ENCODE results near the gene TFCP2L1. TPM values are rescaled to one million over a fixed set of nuclear protein-coding genes. Genes with fewer than 3 reads are reported as not detected.

TFCP2L1 gene
- total RNA-seq, 1 donor from 2014 or later, result 0.54 TPM

DNA sequence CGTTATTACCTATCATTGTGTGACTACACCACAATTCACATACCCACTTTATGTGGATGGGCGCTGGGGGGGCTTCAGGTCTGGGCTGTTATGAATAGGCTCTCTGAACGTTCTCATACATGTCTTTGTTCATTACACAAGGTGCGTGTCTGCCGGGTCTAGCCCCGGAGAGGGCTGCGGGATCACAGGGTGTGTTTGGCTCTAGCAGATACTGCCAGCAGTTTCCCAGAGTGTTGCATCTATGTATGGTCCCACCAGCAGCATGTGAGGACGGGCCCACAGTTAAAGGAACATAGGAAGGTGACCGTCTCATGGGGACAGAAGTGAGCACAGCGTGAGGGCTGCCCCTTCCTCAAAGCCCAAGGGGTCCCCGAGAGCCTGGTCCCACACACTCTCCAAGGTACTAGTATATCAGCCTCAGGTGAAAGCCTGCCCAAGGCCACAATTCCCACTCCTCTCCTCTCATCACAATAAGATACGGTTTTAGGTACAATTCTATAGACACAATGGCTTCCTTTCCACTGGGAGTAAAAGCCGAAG lies 48.8 kb downstream of the TFCP2L1 start:
- Mint-ChIP-seq H3K36me3 (no peaks in the 10 kb centered on the region), H3K27ac (no peak overlapping the region), H3K9me3 (no peaks in the 10 kb centered on the region), H3K27me3 (ENCODE audit: low read depth) (peaks cover 9% of the 10 kb centered on the region), H3K4me1 (no peaks in the 10 kb centered on the region), H3K4me3 (no peak overlapping the region)
- DNase-seq (ENCODE audit: low spot score in 2 of 2, unreplicated experiment in 2 of 2), result no peak
- TF ChIP-seq, protein P1, sequence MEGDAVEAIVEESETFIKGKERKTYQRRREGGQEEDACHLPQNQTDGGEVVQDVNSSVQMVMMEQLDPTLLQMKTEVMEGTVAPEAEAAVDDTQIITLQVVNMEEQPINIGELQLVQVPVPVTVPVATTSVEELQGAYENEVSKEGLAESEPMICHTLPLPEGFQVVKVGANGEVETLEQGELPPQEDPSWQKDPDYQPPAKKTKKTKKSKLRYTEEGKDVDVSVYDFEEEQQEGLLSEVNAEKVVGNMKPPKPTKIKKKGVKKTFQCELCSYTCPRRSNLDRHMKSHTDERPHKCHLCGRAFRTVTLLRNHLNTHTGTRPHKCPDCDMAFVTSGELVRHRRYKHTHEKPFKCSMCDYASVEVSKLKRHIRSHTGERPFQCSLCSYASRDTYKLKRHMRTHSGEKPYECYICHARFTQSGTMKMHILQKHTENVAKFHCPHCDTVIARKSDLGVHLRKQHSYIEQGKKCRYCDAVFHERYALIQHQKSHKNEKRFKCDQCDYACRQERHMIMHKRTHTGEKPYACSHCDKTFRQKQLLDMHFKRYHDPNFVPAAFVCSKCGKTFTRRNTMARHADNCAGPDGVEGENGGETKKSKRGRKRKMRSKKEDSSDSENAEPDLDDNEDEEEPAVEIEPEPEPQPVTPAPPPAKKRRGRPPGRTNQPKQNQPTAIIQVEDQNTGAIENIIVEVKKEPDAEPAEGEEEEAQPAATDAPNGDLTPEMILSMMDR (IDR thresholded peaks at IDR 0.05; ENCODE audit: unreplicated experiment), result no peak

DNA sequence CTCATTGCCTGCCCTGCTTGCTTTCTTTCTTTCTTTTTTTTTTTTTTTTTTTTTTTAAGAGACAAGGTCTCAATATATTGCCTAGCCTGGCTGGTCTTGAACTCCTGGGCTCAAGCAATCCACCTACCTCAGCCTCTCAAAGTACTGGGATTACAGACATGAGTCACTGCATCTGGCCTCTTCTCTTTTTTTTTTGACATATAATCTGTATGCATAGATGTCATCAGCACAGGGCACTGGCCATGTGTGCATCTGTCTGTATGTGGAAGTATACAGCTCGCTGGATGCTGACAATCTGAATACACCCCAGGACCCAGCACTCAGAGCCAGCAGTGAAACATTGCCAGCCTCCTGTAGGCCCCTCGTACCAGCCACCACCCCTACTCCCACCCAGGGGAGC lies 49.5 kb downstream of the TFCP2L1 start:
- Mint-ChIP-seq H3K27ac (no peak overlapping the region), H3K27me3 (ENCODE audit: low read depth) (peaks cover 9% of the 10 kb centered on the region), H3K9me3 (no peaks in the 10 kb centered on the region), H3K36me3 (no peaks in the 10 kb centered on the region), H3K4me3 (no peak overlapping the region), H3K4me1 (no peaks in the 10 kb centered on the region)
- TF ChIP-seq, protein P1 (IDR thresholded peaks at IDR 0.05; ENCODE audit: unreplicated experiment), result no peak
- no peak for DNase-seq (ENCODE audit: low spot score in 2 of 2, unreplicated experiment in 2 of 2)

DNA sequence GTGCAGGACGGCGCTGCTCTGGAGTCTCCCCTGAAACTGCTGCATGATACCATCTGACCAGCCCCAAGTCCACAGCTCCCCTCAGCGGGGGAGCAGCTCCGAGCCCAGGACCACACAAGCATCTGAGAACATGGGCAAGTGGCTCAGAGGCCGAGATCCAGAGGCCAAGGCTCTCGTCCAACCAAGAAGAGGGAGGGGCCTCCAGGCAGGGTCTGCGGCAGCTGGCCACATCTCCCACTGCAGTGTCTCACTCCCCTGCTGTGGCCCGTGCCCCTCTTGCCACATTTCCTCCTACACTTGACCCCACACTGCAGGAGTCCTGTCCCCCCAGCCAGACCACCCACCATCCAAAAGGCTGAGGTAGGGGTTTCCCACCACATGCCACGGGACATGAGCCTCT lies 50.2 kb downstream of the TFCP2L1 start:
- TF ChIP-seq, protein P1 (IDR thresholded peaks at IDR 0.05; ENCODE audit: unreplicated experiment), result no peak
- no peaks in the 10 kb centered on the region for H3K36me3 Mint-ChIP-seq
- no peaks in the 10 kb centered on the region for H3K4me1 Mint-ChIP-seq
- H3K9me3 Mint-ChIP-seq, result no peaks in the 10 kb centered on the region
- no peak overlapping the region for H3K4me3 Mint-ChIP-seq
- no peak overlapping the region for H3K27ac Mint-ChIP-seq
- DNase-seq (ENCODE audit: low spot score in 2 of 2, unreplicated experiment in 2 of 2), result no peak
- peaks cover 8% of the 10 kb centered on the region for H3K27me3 Mint-ChIP-seq (ENCODE audit: low read depth)

DNA sequence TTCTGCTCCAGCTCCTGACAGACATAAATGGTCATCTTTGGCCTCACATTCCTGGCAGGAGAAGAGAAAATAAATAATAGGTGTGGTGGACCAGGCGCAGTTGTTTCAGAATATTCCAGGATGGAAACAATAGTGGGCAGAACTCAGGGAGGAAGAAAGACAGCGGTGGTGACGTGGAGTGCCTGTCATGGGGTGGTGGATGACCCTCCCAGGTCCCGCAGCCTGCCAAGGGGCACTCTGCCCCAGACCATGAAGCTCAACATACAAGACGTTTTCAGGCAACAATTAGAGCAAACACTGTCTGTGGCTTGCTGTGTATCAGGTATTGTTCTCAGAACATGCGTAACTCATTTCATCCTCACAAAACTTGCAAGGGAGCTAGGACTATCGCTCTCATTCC lies 50.9 kb downstream of the TFCP2L1 start:
- Mint-ChIP-seq H3K36me3 (no peaks in the 10 kb centered on the region), H3K9me3 (no peaks in the 10 kb centered on the region), H3K27me3 (ENCODE audit: low read depth) (peaks cover 4% of the 10 kb centered on the region), H3K27ac (no peak overlapping the region), H3K4me1 (no peaks in the 10 kb centered on the region), H3K4me3 (no peak overlapping the region)
- TF ChIP-seq, protein P1 (IDR thresholded peaks at IDR 0.05; ENCODE audit: unreplicated experiment), result no peak
- DNase-seq (ENCODE audit: low spot score in 2 of 2, unreplicated experiment in 2 of 2), result no peak

DNA sequence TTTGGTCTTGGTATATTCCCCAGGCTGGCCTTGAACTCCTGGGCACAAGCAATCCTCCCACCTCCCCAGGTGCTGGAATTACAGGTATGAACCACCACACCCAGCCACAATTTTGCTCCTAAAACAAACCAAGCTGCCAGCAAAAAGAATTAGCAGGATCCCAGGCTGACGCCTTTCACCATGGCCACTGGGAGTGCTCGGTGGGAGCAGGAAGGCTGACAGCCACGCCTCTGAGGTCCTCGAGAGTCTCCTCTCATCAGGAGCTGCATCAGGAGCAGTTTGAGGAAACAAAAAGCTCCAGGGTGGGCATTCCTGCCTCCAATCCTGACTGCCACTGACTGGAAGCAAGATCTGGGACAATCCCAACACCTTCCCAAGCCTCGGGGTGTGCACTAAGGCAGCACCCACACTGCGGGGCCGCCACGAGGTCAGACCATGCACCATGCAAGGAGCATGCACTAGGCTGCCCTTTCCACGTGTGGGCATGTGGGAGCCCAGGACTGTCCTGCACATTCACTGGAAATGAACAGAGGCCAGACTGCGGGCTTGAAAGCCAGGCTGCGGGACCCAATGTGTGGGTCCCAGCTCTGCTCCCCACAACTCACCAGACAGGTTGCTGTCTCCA lies 51.4 kb downstream of the TFCP2L1 start:
- TF ChIP-seq, protein P1 (IDR thresholded peaks at IDR 0.05; ENCODE audit: unreplicated experiment), result no peak
- no peak overlapping the region for H3K4me3 Mint-ChIP-seq
- H3K27ac Mint-ChIP-seq, result no peak overlapping the region
- no peaks in the 10 kb centered on the region for H3K36me3 Mint-ChIP-seq
- DNase-seq (ENCODE audit: low spot score in 2 of 2, unreplicated experiment in 2 of 2), result no peak
- H3K27me3 Mint-ChIP-seq (ENCODE audit: low read depth), result peaks cover 3% of the 10 kb centered on the region
- no peaks in the 10 kb centered on the region for H3K4me1 Mint-ChIP-seq
- H3K9me3 Mint-ChIP-seq, result no peaks in the 10 kb centered on the region

Measured in mesothelial cell of epicardium (in vitro differentiated cells).